Progenitor cell of endocrine pancreas (in vitro differentiated cells): ENCODE measurements around the gene BBS2. TPM values are rescaled to one million over a fixed set of nuclear protein-coding genes. Genes with fewer than 3 reads are reported as not detected.

Experiments
- DNase-seq: peaks from one replicate; pipeline ENCODE4 v3.0.0; 2021; ENCODE audit warnings: low spot score; ENCODE audit not compliant: unreplicated experiment
- H3K27ac Mint-ChIP-seq: 2 replicates; pipeline ENCODE4 v1.8.0; 2021; ENCODE audit warnings: mild to moderate bottlenecking, moderate library complexity, mixed read lengths
- H3K27me3 Mint-ChIP-seq: 2 replicates; pipeline ENCODE4 v1.8.0; 2021; ENCODE audit warnings: mixed read lengths
- H3K36me3 Mint-ChIP-seq: 2 replicates; pipeline ENCODE4 v1.8.0; 2022; ENCODE audit warnings: mixed read lengths; ENCODE audit not compliant: insufficient read depth
- H3K4me1 Mint-ChIP-seq: 2 replicates; pipeline ENCODE4 v1.8.0; 2021; ENCODE audit warnings: low read depth, mixed read lengths
- H3K4me3 Mint-ChIP-seq: 2 replicates; pipeline ENCODE4 v1.8.0; 2021; ENCODE audit warnings: low read depth, mild to moderate bottlenecking, moderate library complexity, mixed read lengths
- H3K9me3 Mint-ChIP-seq: 2 replicates; pipeline ENCODE4 v1.8.0; 2021; ENCODE audit warnings: low read depth, mixed read lengths
- total RNA-seq: library from RNA; stranded (reverse); gene quantifications from 2 replicates; pipeline ENCODE4 v1.2.1, GENCODE V29; 2021
- TF ChIP-seq, protein P1 (sequence below): fragments of 200-600 bp; sonication (generic); IDR thresholded peaks from one replicate; pipeline ENCODE4 v1.5.0; 2021; ENCODE audit warnings: antibody characterized with exemption, mild to moderate bottlenecking; ENCODE audit not compliant: unreplicated experiment

The BBS2 gene
- total RNA-seq, 1 donor from 2014 or later = 52.3 TPM

- H3K4me3 Mint-ChIP-seq = no peak overlapping the region
- DNase-seq = no peak
- H3K27ac Mint-ChIP-seq = no peak overlapping the region
- peaks cover 13% of the 10 kb centered on the region for H3K36me3 Mint-ChIP-seq
- TF ChIP-seq, protein P1, sequence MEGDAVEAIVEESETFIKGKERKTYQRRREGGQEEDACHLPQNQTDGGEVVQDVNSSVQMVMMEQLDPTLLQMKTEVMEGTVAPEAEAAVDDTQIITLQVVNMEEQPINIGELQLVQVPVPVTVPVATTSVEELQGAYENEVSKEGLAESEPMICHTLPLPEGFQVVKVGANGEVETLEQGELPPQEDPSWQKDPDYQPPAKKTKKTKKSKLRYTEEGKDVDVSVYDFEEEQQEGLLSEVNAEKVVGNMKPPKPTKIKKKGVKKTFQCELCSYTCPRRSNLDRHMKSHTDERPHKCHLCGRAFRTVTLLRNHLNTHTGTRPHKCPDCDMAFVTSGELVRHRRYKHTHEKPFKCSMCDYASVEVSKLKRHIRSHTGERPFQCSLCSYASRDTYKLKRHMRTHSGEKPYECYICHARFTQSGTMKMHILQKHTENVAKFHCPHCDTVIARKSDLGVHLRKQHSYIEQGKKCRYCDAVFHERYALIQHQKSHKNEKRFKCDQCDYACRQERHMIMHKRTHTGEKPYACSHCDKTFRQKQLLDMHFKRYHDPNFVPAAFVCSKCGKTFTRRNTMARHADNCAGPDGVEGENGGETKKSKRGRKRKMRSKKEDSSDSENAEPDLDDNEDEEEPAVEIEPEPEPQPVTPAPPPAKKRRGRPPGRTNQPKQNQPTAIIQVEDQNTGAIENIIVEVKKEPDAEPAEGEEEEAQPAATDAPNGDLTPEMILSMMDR = no peak
- no peaks in the 10 kb centered on the region for H3K9me3 Mint-ChIP-seq
- H3K27me3 Mint-ChIP-seq = no peaks in the 10 kb centered on the region
- H3K4me1 Mint-ChIP-seq = no peaks in the 10 kb centered on the region
These were observed 41.4 kb downstream of the BBS2 start for GRCh38 chr16:56478281-56479049.

- Mint-ChIP-seq H3K27ac (no peak overlapping the region), H3K9me3 (no peaks in the 10 kb centered on the region), H3K4me1 (no peaks in the 10 kb centered on the region), H3K4me3 (no peak overlapping the region), H3K36me3 (peaks cover 13% of the 10 kb centered on the region), H3K27me3 (no peaks in the 10 kb centered on the region)
- DNase-seq = no peak
- TF ChIP-seq, protein P1 = no peak
These were observed 42.5 kb downstream of the BBS2 start for GRCh38 chr16:56477096-56477878.

GRCh38 chr16:56475201-56475600, 44.6 kb downstream of the BBS2 start:
- TF ChIP-seq, protein P1 = no peak
- no peak for DNase-seq
- no peaks in the 10 kb centered on the region for H3K9me3 Mint-ChIP-seq
- H3K27me3 Mint-ChIP-seq = no peaks in the 10 kb centered on the region
- peaks cover 20% of the 10 kb centered on the region for H3K36me3 Mint-ChIP-seq
- no peak overlapping the region for H3K27ac Mint-ChIP-seq
- no peaks in the 10 kb centered on the region for H3K4me1 Mint-ChIP-seq
- H3K4me3 Mint-ChIP-seq = no peak overlapping the region

DNA sequence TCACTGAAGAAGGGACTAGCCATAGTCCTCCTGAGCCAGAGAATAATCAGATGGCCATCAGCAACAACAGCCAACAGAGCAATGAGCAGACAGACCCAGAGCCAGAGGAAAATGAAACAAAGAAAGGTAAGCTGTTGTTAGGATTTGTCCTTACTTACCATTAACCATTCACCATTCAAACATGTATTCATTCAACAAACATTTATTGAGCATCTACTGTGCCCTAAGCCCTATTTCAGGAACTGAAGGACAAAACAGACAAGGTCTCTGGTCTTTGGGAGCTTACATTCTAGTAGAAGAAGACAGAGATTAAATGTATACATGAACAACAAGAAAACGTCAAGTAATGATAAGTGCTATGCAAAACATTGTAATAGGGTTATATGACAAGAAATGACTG, 49.2 kb downstream of the BBS2 start:
- TF ChIP-seq, protein P1 = no peak
- H3K4me3 Mint-ChIP-seq = no peak overlapping the region
- H3K27ac Mint-ChIP-seq = no peak overlapping the region
- no peaks in the 10 kb centered on the region for H3K27me3 Mint-ChIP-seq
- H3K36me3 Mint-ChIP-seq = peaks cover 19% of the 10 kb centered on the region
- no peaks in the 10 kb centered on the region for H3K4me1 Mint-ChIP-seq
- no peak for DNase-seq
- H3K9me3 Mint-ChIP-seq = no peaks in the 10 kb centered on the region

DNA sequence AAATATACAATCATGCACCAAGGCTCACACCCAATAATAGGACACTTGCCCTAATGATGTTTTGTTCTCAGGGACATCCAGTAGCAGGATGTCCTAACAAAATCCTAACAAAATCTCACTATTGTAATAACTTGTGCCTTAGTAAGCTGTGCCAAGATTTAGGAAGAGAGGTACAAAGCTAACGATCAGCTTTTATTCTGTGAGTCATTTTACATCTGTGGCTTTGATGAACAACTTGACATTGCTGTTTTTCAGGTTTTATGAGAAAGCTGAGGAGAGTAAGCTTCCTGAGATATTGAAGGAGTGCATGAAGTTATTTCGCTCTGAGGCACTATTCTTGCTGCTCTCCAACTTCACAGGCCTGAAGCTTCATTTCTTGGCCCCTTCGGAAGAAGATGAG, 49.6 kb downstream of the BBS2 start:
- no peak for DNase-seq
- H3K36me3 Mint-ChIP-seq = peaks cover 20% of the 10 kb centered on the region
- no peaks in the 10 kb centered on the region for H3K9me3 Mint-ChIP-seq
- no peak overlapping the region for H3K4me3 Mint-ChIP-seq
- H3K4me1 Mint-ChIP-seq = no peaks in the 10 kb centered on the region
- no peak overlapping the region for H3K27ac Mint-ChIP-seq
- TF ChIP-seq, protein P1 = no peak
- H3K27me3 Mint-ChIP-seq = no peaks in the 10 kb centered on the region
